Vagina (tissue), 2 donors: ENCODE measurements around the gene NOP53. TPM values are rescaled to one million over a fixed set of nuclear protein-coding genes. Genes with fewer than 3 reads are reported as not detected.
"Not testable (repeated sequence)": the region's sequence is repeated elsewhere in the genome, so short reads cannot be mapped to it uniquely, and the experiment has no call there.

ENCODE experiments used
- DNase-seq, 2 donors: peaks; one replicate each; pipeline ENCODE4 v3.0.0-alpha.2; 2017; ENCODE audit errors: extremely low spot score in 2 of 2
- H3K27ac ChIP-seq: fragments of 200-600 bp; sonication (generic); one replicate; pipeline ENCODE4 v1.5.1; 2019
- H3K27me3 ChIP-seq: fragments of 200-600 bp; sonication (generic); one replicate; pipeline ENCODE4 v1.5.1; 2019
- H3K36me3 ChIP-seq, 2 donors: fragments of 200-600 bp; sonication (generic); one replicate each; pipeline ENCODE4 v1.5.1; 2017 to 2019
- H3K4me1 ChIP-seq: fragments of 200-600 bp; sonication (generic); one replicate; pipeline ENCODE4 v1.5.1; 2019
- H3K4me3 ChIP-seq, 2 donors: fragments of 200-600 bp; sonication (generic); 1 replicate in 1 of 2; 2 replicates in 1 of 2; pipeline ENCODE4 v1.5.1; 2016 to 2019
- H3K9me3 ChIP-seq: fragments of 200-600 bp; sonication (generic); one replicate; pipeline ENCODE4 v1.5.1; 2019
- POLR2A ChIP-seq, 2 donors: fragments of 450-650 bp; IDR thresholded peaks; one replicate each; pipeline ENCODE4 v1.6.1; 2017; ENCODE audit warnings: antibody characterized with exemption in 2 of 2, mild to moderate bottlenecking in 2 of 2, moderate library complexity in 2 of 2
- POLR2AphosphoS5 ChIP-seq, 2 donors: sonication (generic); formaldehyde crosslinking; IDR thresholded peaks; one replicate each; pipeline ENCODE4 v1.9.0; 2017; ENCODE audit warnings: antibody characterized with exemption in 2 of 2, mild to moderate bottlenecking in 2 of 2, low read depth in 1 of 2; ENCODE audit not compliant: insufficient read depth in 1 of 2
- intact Hi-C: fragments of 100-400 bp; cut with DNase I; formaldehyde crosslinking; loops from one replicate; pipeline ENCODE4 v1.15.1; 2023
- total RNA-seq: library from RNA; depleted of rRNA; stranded (reverse); fragments of >200 nt; gene quantifications from one replicate; pipeline ENCODE4 v1.2.3, GENCODE V29; 2016
- TF ChIP-seq, protein P1 (sequence below), 3 experiments: fragments of 450-650 bp in 2 of 3; fragments of 200-600 bp in 1 of 3; sonication (generic) in 1 of 3; IDR thresholded peaks; one replicate each; pipeline ENCODE4 v1.5.1; 2017 to 2019; ENCODE audit warnings: antibody characterized with exemption in 3 of 3, mild to moderate bottlenecking in 2 of 3, moderate library complexity in 2 of 3

Gene NOP53
- total RNA-seq, 1 donor from 2014 or later, result 517 TPM

DNA sequence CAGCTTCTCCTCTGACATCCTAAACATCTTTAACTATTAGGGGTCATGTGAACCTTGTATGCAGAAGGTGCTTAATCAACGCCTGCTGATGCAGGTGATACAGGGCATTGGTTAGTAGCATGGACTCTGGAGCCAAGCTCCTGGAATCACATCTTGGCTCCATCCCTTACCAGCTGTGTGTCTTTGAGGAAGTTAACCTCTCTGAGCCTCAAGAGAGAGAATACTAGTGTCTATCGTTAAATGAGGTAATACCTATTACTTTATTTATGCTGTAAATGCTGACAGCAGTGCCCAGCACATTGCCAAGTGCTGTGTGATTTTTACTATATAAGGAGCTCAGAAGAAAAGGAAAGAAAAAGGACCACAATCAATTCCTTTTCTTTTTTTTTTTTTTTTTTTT lies 22.0 kb downstream of the NOP53 start:
- DNase-seq, result no peak
- intact Hi-C loops, result no loop called here
- Histone ChIP-seq H3K27ac (no peak overlapping the region), H3K9me3 (no peaks in the 10 kb centered on the region), H3K4me3 (no peak overlapping the region), H3K36me3 (no peaks in the 10 kb centered on the region), H3K4me1 (no peaks in the 10 kb centered on the region), H3K27me3 (no peaks in the 10 kb centered on the region)
- TF ChIP-seq POLR2A (IDR thresholded peaks at IDR 0.05), result no peak
- TF ChIP-seq POLR2AphosphoS5 (IDR thresholded peaks at IDR 0.05; ENCODE audit: insufficient read depth in 1 of 2, low read depth in 1 of 2), result no peak
- TF ChIP-seq, protein P1, sequence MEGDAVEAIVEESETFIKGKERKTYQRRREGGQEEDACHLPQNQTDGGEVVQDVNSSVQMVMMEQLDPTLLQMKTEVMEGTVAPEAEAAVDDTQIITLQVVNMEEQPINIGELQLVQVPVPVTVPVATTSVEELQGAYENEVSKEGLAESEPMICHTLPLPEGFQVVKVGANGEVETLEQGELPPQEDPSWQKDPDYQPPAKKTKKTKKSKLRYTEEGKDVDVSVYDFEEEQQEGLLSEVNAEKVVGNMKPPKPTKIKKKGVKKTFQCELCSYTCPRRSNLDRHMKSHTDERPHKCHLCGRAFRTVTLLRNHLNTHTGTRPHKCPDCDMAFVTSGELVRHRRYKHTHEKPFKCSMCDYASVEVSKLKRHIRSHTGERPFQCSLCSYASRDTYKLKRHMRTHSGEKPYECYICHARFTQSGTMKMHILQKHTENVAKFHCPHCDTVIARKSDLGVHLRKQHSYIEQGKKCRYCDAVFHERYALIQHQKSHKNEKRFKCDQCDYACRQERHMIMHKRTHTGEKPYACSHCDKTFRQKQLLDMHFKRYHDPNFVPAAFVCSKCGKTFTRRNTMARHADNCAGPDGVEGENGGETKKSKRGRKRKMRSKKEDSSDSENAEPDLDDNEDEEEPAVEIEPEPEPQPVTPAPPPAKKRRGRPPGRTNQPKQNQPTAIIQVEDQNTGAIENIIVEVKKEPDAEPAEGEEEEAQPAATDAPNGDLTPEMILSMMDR (IDR thresholded peaks at IDR 0.05), result no peak

DNA sequence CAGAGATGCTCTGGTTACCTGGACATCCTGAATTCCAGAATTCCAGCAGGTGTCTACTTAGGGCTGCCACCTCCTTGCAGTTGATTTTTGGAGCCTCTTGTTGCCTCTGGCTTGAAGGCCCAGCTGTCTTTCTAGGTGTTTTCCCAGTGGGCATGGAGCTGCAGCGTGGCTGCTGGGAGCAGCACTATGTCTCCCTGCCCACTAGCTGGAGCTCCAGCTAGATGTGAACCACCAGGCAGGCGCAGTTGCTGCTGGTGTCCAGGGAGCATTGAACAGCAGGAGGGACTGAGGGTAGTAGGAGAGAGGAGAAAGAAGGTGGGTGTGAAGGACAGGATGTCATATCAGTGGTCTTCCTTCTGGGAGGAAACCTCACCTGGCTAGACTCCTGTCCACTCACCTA lies 23.3 kb downstream of the NOP53 start:
- DNase-seq, result no peak
- H3K9me3 ChIP-seq, result no peaks in the 10 kb centered on the region
- H3K36me3 ChIP-seq, result no peaks in the 10 kb centered on the region
- no peak overlapping the region for H3K27ac ChIP-seq
- no peaks in the 10 kb centered on the region for H3K27me3 ChIP-seq
- TF ChIP-seq, protein P1 (IDR thresholded peaks at IDR 0.05), result no peak
- TF ChIP-seq POLR2A (IDR thresholded peaks at IDR 0.05), result no peak
- TF ChIP-seq POLR2AphosphoS5 (IDR thresholded peaks at IDR 0.05; ENCODE audit: insufficient read depth in 1 of 2, low read depth in 1 of 2), result no peak
- no peaks in the 10 kb centered on the region for H3K4me1 ChIP-seq
- no peak overlapping the region for H3K4me3 ChIP-seq
- intact Hi-C loops, result no loop called here

DNA sequence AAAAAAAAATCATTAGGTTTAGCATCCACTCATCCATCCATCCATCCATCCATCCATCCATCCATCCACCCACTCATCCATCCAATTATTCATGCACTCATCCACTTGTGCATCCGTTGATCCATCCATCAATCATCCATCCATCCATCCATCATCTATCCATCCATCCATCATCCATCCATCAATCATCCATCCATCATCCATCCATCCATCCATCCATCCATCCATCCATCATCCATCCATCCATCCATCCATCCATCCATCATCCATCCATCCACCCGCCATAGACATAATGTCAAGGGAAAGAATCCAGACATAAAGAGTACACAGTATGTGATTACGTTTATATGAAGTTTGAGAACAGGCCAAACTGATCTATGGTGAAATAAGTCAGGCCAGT lies 24.2 kb downstream of the NOP53 start:
- intact Hi-C loops, result no loop called here
- Histone ChIP-seq H3K4me3 (no peak overlapping the region), H3K27ac (no peak overlapping the region), H3K27me3 (no peaks in the 10 kb centered on the region), H3K4me1 (no peaks in the 10 kb centered on the region), H3K9me3 (no peaks in the 10 kb centered on the region), H3K36me3 (no peaks in the 10 kb centered on the region)
- no peak for DNase-seq
- TF ChIP-seq POLR2A (IDR thresholded peaks at IDR 0.05), result no peak
- TF ChIP-seq, protein P1 (IDR thresholded peaks at IDR 0.05), result no peak

DNA sequence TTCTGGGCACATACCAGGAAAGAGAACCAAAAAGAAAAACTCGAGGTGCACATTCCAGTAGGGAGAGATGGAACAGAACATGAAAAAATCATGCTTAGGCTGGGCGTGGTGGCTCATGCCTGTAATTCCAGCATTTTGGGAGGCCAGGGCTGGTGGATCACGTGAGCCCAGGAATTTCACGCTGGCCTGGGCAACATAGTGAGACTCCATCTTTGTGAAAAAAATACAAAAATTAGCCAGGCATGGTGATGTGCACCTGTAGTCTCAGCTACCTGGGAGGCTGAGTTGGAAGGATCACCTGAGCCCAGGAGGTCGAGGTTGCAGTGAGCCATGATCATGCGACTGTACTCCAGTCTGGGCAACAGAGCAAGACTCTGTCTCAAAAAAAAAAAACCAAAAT lies 25.9 kb downstream of the NOP53 start:
- DNase-seq, H3K4me1 ChIP-seq, H3K27me3 ChIP-seq, H3K27ac ChIP-seq, H3K36me3 ChIP-seq, H3K4me3 ChIP-seq, H3K9me3 ChIP-seq, intact Hi-C loops: not testable (repeated sequence)

DNA sequence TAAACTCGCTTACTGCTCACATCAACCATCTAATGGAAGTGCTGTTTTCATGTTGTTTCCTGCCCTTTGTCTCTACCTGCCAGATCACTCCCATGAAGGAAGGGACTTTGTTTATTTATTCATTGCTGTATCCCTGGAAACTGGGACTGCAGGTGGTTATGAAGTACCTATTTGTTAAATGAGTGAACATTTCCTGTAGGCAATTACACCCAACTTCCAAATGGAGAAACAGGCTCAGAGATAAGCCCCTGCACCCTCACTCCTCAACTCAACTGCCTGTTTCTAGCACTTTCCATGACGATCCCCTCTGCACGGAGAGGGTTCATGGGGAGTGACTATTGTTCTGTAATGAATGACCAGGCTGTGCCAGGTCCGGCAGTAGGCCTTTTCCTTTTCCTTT lies 31.2 kb downstream of the NOP53 start:
- Histone ChIP-seq H3K27me3 (no peaks in the 10 kb centered on the region), H3K9me3 (no peaks in the 10 kb centered on the region), H3K36me3 (peaks cover 0 to 9% of the 10 kb centered on the region in 2 donors), H3K4me1 (peaks cover 38% of the 10 kb centered on the region), H3K4me3 (no peak overlapping the region), H3K27ac (peak overlapping the region; percentile 99)
- peak in 1 of 2 donors; percentile 76 for TF ChIP-seq POLR2AphosphoS5 (IDR thresholded peaks at IDR 0.05; ENCODE audit: insufficient read depth in 1 of 2, low read depth in 1 of 2)
- no peak for TF ChIP-seq POLR2A (IDR thresholded peaks at IDR 0.05)
- TF ChIP-seq, protein P1 (IDR thresholded peaks at IDR 0.05), result no peak
- intact Hi-C loops, result no loop called here
- no peak for DNase-seq

DNA sequence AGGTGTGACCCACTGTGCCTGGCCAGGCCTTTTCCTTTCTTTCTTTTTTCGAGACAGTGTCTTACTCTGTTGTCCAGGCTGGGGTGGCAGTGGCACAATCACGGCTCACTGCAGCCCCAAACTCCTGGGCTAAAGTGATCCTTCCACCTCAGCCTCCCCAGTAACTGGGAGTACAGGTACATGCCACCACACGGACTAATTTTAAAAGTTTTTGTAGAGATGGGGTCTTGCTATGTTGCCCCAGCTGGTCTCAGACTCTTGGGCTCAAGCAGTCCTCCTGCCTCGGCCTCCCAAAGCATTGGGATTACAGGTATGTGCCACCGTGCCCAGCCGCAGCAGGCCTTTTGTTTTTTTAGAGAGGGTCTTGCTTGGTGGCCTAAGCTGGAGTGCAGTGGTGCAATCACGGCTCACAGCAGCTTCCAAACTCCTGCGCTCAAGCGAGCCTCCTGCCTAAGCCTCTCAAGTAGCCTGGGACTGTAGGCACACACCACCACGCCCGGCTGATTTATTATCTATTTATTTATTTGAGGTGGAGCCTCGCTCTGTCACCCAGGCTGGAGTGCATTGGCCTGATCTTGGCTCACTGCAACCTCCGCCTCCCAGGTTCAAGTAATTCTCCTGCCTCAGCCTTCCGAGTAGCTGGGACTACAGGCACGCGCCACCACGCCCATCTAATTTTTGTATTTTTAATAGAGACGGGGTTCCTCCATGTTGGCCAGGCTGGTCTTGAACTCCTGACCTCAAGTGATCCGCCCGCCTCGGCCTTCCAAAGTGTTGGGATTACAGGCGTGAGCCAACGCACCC lies 32.1 kb downstream of the NOP53 start:
- H3K9me3 ChIP-seq, H3K27me3 ChIP-seq, DNase-seq, intact Hi-C loops: not testable (repeated sequence)
- Histone ChIP-seq H3K36me3 (peaks cover 0 to 10% of the 10 kb centered on the region in 2 donors), H3K4me1 (peaks cover 46% of the 10 kb centered on the region), H3K4me3 (peak overlapping the region; percentile 86), H3K27ac (peak overlapping the region; percentile 99)
